WTC11 (cell line): Measurements from ENCODE around the gene HAUS6. TPM values are rescaled to one million over a fixed set of nuclear protein-coding genes. Genes with fewer than 3 reads are reported as not detected.

ENCODE experiments used
- AR ChIP-seq: fragments of 250-450 bp; sonication (Bioruptor Pico); IDR thresholded peaks from 2 replicates; pipeline ENCODE4 v1.9.0; 2021; ENCODE audit warnings: mild to moderate bottlenecking
- ATF1 ChIP-seq: sonication (generic); formaldehyde crosslinking; IDR thresholded peaks from 2 replicates; pipeline ENCODE4 v1.8.1; 2023; ENCODE audit warnings: mild to moderate bottlenecking, moderate library complexity, missing genetic modification reagents
- ATF6 ChIP-seq: sonication (generic); formaldehyde crosslinking; IDR thresholded peaks from 2 replicates; pipeline ENCODE4 v1.8.1; 2023; ENCODE audit warnings: mild to moderate bottlenecking, missing genetic modification reagents
- CDX4 ChIP-seq: fragments of 250-450 bp; sonication (Bioruptor Pico); IDR thresholded peaks from 2 replicates; pipeline ENCODE4 v1.9.0; 2021; ENCODE audit warnings: moderate library complexity, mild to moderate bottlenecking, inconsistent platforms, borderline replicate concordance
- CREB1 ChIP-seq: sonication (generic); formaldehyde crosslinking; IDR thresholded peaks from 2 replicates; pipeline ENCODE4 v1.8.0; 2023; ENCODE audit warnings: mild to moderate bottlenecking, missing genetic modification reagents
- CREM ChIP-seq: sonication (generic); formaldehyde crosslinking; IDR thresholded peaks from 2 replicates; pipeline ENCODE4 v1.8.1; 2022; ENCODE audit warnings: mild to moderate bottlenecking, missing genetic modification reagents, moderate library complexity
- E2F4 ChIP-seq: sonication (generic); formaldehyde crosslinking; IDR thresholded peaks from 2 replicates; pipeline ENCODE4 v1.8.1; 2022; ENCODE audit warnings: low read depth, mild to moderate bottlenecking, moderate library complexity, missing genetic modification reagents, borderline replicate concordance
- EMX1 ChIP-seq: fragments of 250-450 bp; sonication (Bioruptor Pico); IDR thresholded peaks from 2 replicates; pipeline ENCODE4 v1.8.0; 2021; ENCODE audit warnings: mild to moderate bottlenecking
- ERG ChIP-seq: fragments of 250-450 bp; sonication (Bioruptor Pico); IDR thresholded peaks from 2 replicates; pipeline ENCODE4 v1.8.0; 2021; ENCODE audit warnings: mild to moderate bottlenecking
- ESRRA ChIP-seq: sonication (generic); formaldehyde crosslinking; IDR thresholded peaks from 2 replicates; pipeline ENCODE4 v1.8.1; 2022; ENCODE audit warnings: mild to moderate bottlenecking, missing genetic modification reagents, borderline replicate concordance
- GABPB1 ChIP-seq: sonication (generic); formaldehyde crosslinking; IDR thresholded peaks from 2 replicates; pipeline ENCODE4 v1.8.1; 2023; ENCODE audit warnings: mild to moderate bottlenecking, missing genetic modification reagents
- KAT7 ChIP-seq: sonication (generic); formaldehyde crosslinking; IDR thresholded peaks from 2 replicates; pipeline ENCODE4 v1.8.1; 2023; ENCODE audit warnings: missing genetic modification reagents, mild to moderate bottlenecking, borderline replicate concordance
- MAX ChIP-seq: sonication (generic); formaldehyde crosslinking; IDR thresholded peaks from 2 replicates; pipeline ENCODE4 v1.8.0; 2022; ENCODE audit warnings: mild to moderate bottlenecking, missing genetic modification reagents
- MLX ChIP-seq: sonication (generic); formaldehyde crosslinking; IDR thresholded peaks from 2 replicates; pipeline ENCODE4 v1.8.1; 2023; ENCODE audit warnings: mild to moderate bottlenecking, missing genetic modification reagents, moderate library complexity
- NR3C1 ChIP-seq: sonication (generic); formaldehyde crosslinking; conservative IDR thresholded peaks from 2 replicates; pipeline ENCODE4 v1.8.1; 2023; ENCODE audit warnings: low read depth, mild to moderate bottlenecking, missing genetic modification reagents
- SMAD3 ChIP-seq: sonication (generic); formaldehyde crosslinking; IDR thresholded peaks from 2 replicates; pipeline ENCODE4 v1.8.0; 2022; ENCODE audit warnings: missing genetic modification reagents, mild to moderate bottlenecking, borderline replicate concordance
- TEAD1 ChIP-seq: sonication (generic); formaldehyde crosslinking; IDR thresholded peaks from 2 replicates; pipeline ENCODE4 v1.8.0; 2022; ENCODE audit warnings: mild to moderate bottlenecking, missing genetic modification reagents
- TP53 ChIP-seq: sonication (generic); formaldehyde crosslinking; IDR thresholded peaks from 2 replicates; pipeline ENCODE4 v1.8.1; 2023; ENCODE audit warnings: mild to moderate bottlenecking, missing genetic modification reagents
- ZBTB21 ChIP-seq: sonication (generic); formaldehyde crosslinking; IDR thresholded peaks from 2 replicates; pipeline ENCODE4 v1.8.1; 2023; ENCODE audit warnings: mild to moderate bottlenecking, missing genetic modification reagents, borderline replicate concordance
- ZBTB43 ChIP-seq: sonication (generic); formaldehyde crosslinking; IDR thresholded peaks from 2 replicates; pipeline ENCODE4 v1.8.1; 2023; ENCODE audit warnings: mild to moderate bottlenecking, missing genetic modification reagents
- ZNF416 ChIP-seq: fragments of 250-450 bp; sonication (Bioruptor Pico); IDR thresholded peaks from 2 replicates; pipeline ENCODE4 v1.9.0; 2021; ENCODE audit warnings: mild to moderate bottlenecking, inconsistent platforms
- ZNF512 ChIP-seq: sonication (generic); formaldehyde crosslinking; IDR thresholded peaks from 2 replicates; pipeline ENCODE4 v1.8.1; 2022; ENCODE audit warnings: missing genetic modification reagents, borderline replicate concordance
- total RNA-seq: library from RNA; stranded (reverse); gene quantifications from 3 replicates; pipeline ENCODE4 v1.2.3, GENCODE V29; 2021

Gene HAUS6
- total RNA-seq, 1 experiment from 2014 or later, result 43.3 TPM

- TF ChIP-seq E2F4 (no peak), MLX (CRISPR knock-in tag) (no peak), MAX (CRISPR knock-in tag) (peak; percentile 86), ZBTB43 (0 out of 2 replicates have a peak, but pooled peaks have one; percentile 33), GABPB1 (CRISPR knock-in tag) (peak; percentile 75), ATF6 (CRISPR knock-in tag) (no peak), SMAD3 (CRISPR knock-in tag) (no peak), KAT7 (no peak; the same call in 1 of the 2 replicates), ATF1 (CRISPR knock-in tag) (no peak), TP53 (peak; percentile 48; the same call in 1 of the 2 replicates), TEAD1 (CRISPR knock-in tag) (peak; percentile 64; the same call in 1 of the 2 replicates), ERG (CRISPR knock-in tag) (0 out of 2 replicates have a peak, but pooled peaks have one; percentile 80), CREB1 (CRISPR knock-in tag) (no peak; the same call in 1 of the 2 replicates), ZBTB21 (CRISPR knock-in tag) (peak; percentile 91), ZNF416 (no peak), ZNF512 (CRISPR knock-in tag) (no peak), CDX4 (CRISPR knock-in tag) (no peak), ESRRA (no peak), CREM (peak; percentile 82), NR3C1 (0 out of 2 replicates have a peak, but pooled peaks have one; percentile 76), AR (CRISPR knock-in tag) (0 out of 2 replicates have a peak, but pooled peaks have one; percentile 20), EMX1 (CRISPR knock-in tag) (0 out of 2 replicates have a peak, but pooled peaks have one; percentile 60)
Observed at GRCh38 chr9:19048966-19049916, 53.5 kb downstream of the HAUS6 start, which contains the start of gene RRAGA (continued).
